Mesenchymal stem cell (in vitro differentiated cells and primary cell): ENCODE data around the gene SPATS2.
A peak's percentile ranks its signal among the peaks of the same experiment; 100 is the strongest.

Source experiments
- DNase-seq: peaks from one replicate; pipeline ENCODE4 v3.0.0-alpha.2; 2013
- H2AFZ ChIP-seq: one replicate; pipeline ENCODE4 v1.6.1; 2013; ENCODE audit warnings: low read depth, mild to moderate bottlenecking, control low read depth, inconsistent platforms, low read length, moderate library complexity
- H2AK5ac ChIP-seq: 2 replicates; pipeline ENCODE4 v1.6.1; 2013; ENCODE audit warnings: low read length, moderate library complexity, mild to moderate bottlenecking, inconsistent platforms; ENCODE audit not compliant: severe bottlenecking
- H2BK120ac ChIP-seq: one replicate; pipeline ENCODE4 v1.6.1; 2013; ENCODE audit warnings: low read depth, mild to moderate bottlenecking, inconsistent platforms, low read length, moderate library complexity
- H2BK12ac ChIP-seq, 2 experiments: one replicate each; pipeline ENCODE4 v1.6.1; 2013; ENCODE audit warnings: inconsistent platforms in 2 of 2, low read length in 2 of 2, mild to moderate bottlenecking in 2 of 2, moderate library complexity in 2 of 2, control low read depth in 1 of 2
- H2BK15ac ChIP-seq: one replicate; pipeline ENCODE4 v1.6.1; 2013; ENCODE audit warnings: mild to moderate bottlenecking, low read depth, inconsistent platforms; ENCODE audit not compliant: poor library complexity, severe bottlenecking
- H2BK5ac ChIP-seq: 2 replicates; pipeline ENCODE4 v1.6.1; 2013; ENCODE audit warnings: low read depth, mild to moderate bottlenecking, low read length, control low read depth, inconsistent platforms; ENCODE audit not compliant: poor library complexity, severe bottlenecking
- H3K14ac ChIP-seq, 2 experiments: one replicate each; pipeline ENCODE4 v1.6.1; 2013; ENCODE audit warnings: inconsistent platforms in 2 of 2, low read length in 2 of 2, control low read depth in 1 of 2, mild to moderate bottlenecking in 1 of 2, moderate library complexity in 1 of 2
- H3K18ac ChIP-seq, 2 experiments: one replicate each; pipeline ENCODE4 v1.6.1; 2013; ENCODE audit warnings: inconsistent platforms in 2 of 2, low read length in 2 of 2, control low read depth in 1 of 2, low read depth in 1 of 2, mild to moderate bottlenecking in 1 of 2
- H3K23ac ChIP-seq, 2 experiments: one replicate each; pipeline ENCODE4 v1.6.1; 2013; ENCODE audit warnings: inconsistent platforms in 2 of 2, low read length in 2 of 2, mild to moderate bottlenecking in 2 of 2, moderate library complexity in 2 of 2, control low read depth in 1 of 2
- H3K27ac ChIP-seq: 2 replicates; pipeline ENCODE4 v1.5.1; 2013; ENCODE audit warnings: mild to moderate bottlenecking, moderate library complexity, low read length, control low read depth, inconsistent platforms; ENCODE audit not compliant: poor library complexity, severe bottlenecking
- H3K27me3 ChIP-seq, 2 experiments: 2 replicates each; pipeline versions ENCODE4 v1.6.1 to v1.7.0; 2013; ENCODE audit warnings: low read length in 2 of 2, mild to moderate bottlenecking in 2 of 2, moderate library complexity in 2 of 2, control low read depth in 1 of 2, inconsistent platforms in 1 of 2; ENCODE audit not compliant: control insufficient read depth in 1 of 2, insufficient read depth in 1 of 2
- H3K36me3 ChIP-seq, 2 experiments: 2 replicates each; pipeline versions ENCODE4 v1.6.1 to v1.7.0; 2013; ENCODE audit warnings: low read length in 2 of 2, control low read depth in 1 of 2, inconsistent platforms in 1 of 2, low read depth in 1 of 2, mild to moderate bottlenecking in 1 of 2; ENCODE audit not compliant: insufficient read depth in 2 of 2, control insufficient read depth in 1 of 2
- H3K4ac ChIP-seq, 2 experiments: one replicate each; pipeline ENCODE4 v1.6.1; 2013; ENCODE audit warnings: inconsistent platforms in 2 of 2, low read length in 2 of 2, mild to moderate bottlenecking in 2 of 2, moderate library complexity in 2 of 2, control low read depth in 1 of 2, low read depth in 1 of 2
- H3K4me1 ChIP-seq: 2 replicates; pipeline ENCODE4 v1.6.1; 2013; ENCODE audit warnings: low read depth, low read length, control low read depth; ENCODE audit not compliant: control insufficient read depth, insufficient read depth
- H3K4me2 ChIP-seq: 2 replicates; pipeline ENCODE4 v1.6.1; 2013; ENCODE audit warnings: low read length, mild to moderate bottlenecking, inconsistent platforms; ENCODE audit not compliant: poor library complexity, severe bottlenecking
- H3K4me3 ChIP-seq, 2 experiments: 2 replicates each; pipeline versions ENCODE4 v1.5.1 to v1.7.0; 2013; ENCODE audit warnings: low read length in 2 of 2, mild to moderate bottlenecking in 2 of 2, control low read depth in 1 of 2, low read depth in 1 of 2; ENCODE audit not compliant: insufficient read depth in 1 of 2
- H3K79me1 ChIP-seq: replicated peaks from 2 replicates; pipeline ENCODE4 v1.6.1; 2013; ENCODE audit warnings: mild to moderate bottlenecking, control low read depth, low read length, inconsistent platforms; ENCODE audit not compliant: poor library complexity, severe bottlenecking
- H3K9ac ChIP-seq: 2 replicates; pipeline ENCODE4 v1.7.0; 2013; ENCODE audit warnings: mild to moderate bottlenecking, low read length, moderate library complexity
- H3K9me3 ChIP-seq: 2 replicates; pipeline ENCODE4 v1.7.0; 2013; ENCODE audit warnings: mild to moderate bottlenecking, low read length; ENCODE audit not compliant: control insufficient read depth
- H4K8ac ChIP-seq: one replicate; pipeline ENCODE4 v1.6.1; 2013; ENCODE audit warnings: inconsistent platforms, mild to moderate bottlenecking, low read length, moderate library complexity
- H4K91ac ChIP-seq: one replicate; pipeline ENCODE4 v1.6.1; 2013; ENCODE audit warnings: mild to moderate bottlenecking, low read length, inconsistent platforms
- WGBS: methylation state at CpG from one replicate; pipeline ENCODE4 v1.1.7; 2013; ENCODE audit warnings: mixed read lengths; 5-methylcytosine and 5-hydroxymethylcytosine counted together

Gene SPATS2

GRCh38 chr12:49543221-49543913, 176.1 kb downstream of the SPATS2 start:
- no peak overlapping the region for H2BK120ac ChIP-seq
- H3K27me3 ChIP-seq, result peaks cover 77 to 87% of the 10 kb centered on the region in 2 experiments
- no peaks in the 10 kb centered on the region for H3K9me3 ChIP-seq
- H3K4ac ChIP-seq, result no peak overlapping the region
- no peaks in the 10 kb centered on the region for H3K79me1 ChIP-seq
- no peak overlapping the region for H4K91ac ChIP-seq
- no peak overlapping the region for H4K8ac ChIP-seq
- H3K27ac ChIP-seq, result no peak overlapping the region
- H2AK5ac ChIP-seq, result no peak overlapping the region
- H3K4me2 ChIP-seq, result no peak overlapping the region
- WGBS, result 51% methylated on average over 20 of the region's 20 CpGs
- H3K14ac ChIP-seq, result no peak overlapping the region
- no peak overlapping the region for H3K18ac ChIP-seq
- peaks cover 11% of the 10 kb centered on the region for H3K4me1 ChIP-seq
- DNase-seq, result no peak
- no peak overlapping the region for H3K4me3 ChIP-seq
- H2BK15ac ChIP-seq, result no peak overlapping the region
- H2BK12ac ChIP-seq, result no peak overlapping the region
- no peak overlapping the region for H2BK5ac ChIP-seq
- no peak overlapping the region for H2AFZ ChIP-seq
- H3K9ac ChIP-seq, result no peak overlapping the region
- H3K23ac ChIP-seq, result no peak overlapping the region
- H3K36me3 ChIP-seq, result no peaks in the 10 kb centered on the region

GRCh38 chr12:49543914-49544815, 176.9 kb downstream of the SPATS2 start:
- H4K8ac ChIP-seq, result no peak overlapping the region
- no peak overlapping the region for H3K23ac ChIP-seq
- H3K36me3 ChIP-seq, result no peaks in the 10 kb centered on the region
- no peak overlapping the region for H3K4ac ChIP-seq
- H2AFZ ChIP-seq, result no peak overlapping the region
- H4K91ac ChIP-seq, result peak overlapping the region; percentile 9
- no peak overlapping the region for H2BK12ac ChIP-seq
- H3K9me3 ChIP-seq, result no peaks in the 10 kb centered on the region
- WGBS, result 9% methylated on average over 36 of the region's 39 CpGs
- no peak overlapping the region for H2AK5ac ChIP-seq
- peaks cover 82 to 93% of the 10 kb centered on the region in 2 experiments for H3K27me3 ChIP-seq
- H2BK120ac ChIP-seq, result no peak overlapping the region
- H3K14ac ChIP-seq, result no peak overlapping the region
- H3K4me3 ChIP-seq, result no peak overlapping the region
- H2BK15ac ChIP-seq, result no peak overlapping the region
- H3K27ac ChIP-seq, result no peak overlapping the region
- peak overlapping the region; percentile 20 for H3K4me2 ChIP-seq
- no peaks in the 10 kb centered on the region for H3K79me1 ChIP-seq
- no peak overlapping the region for H3K18ac ChIP-seq
- H3K4me1 ChIP-seq, result peaks cover 18% of the 10 kb centered on the region
- H2BK5ac ChIP-seq, result no peak overlapping the region
- DNase-seq, result no peak
- no peak overlapping the region for H3K9ac ChIP-seq

DNA sequence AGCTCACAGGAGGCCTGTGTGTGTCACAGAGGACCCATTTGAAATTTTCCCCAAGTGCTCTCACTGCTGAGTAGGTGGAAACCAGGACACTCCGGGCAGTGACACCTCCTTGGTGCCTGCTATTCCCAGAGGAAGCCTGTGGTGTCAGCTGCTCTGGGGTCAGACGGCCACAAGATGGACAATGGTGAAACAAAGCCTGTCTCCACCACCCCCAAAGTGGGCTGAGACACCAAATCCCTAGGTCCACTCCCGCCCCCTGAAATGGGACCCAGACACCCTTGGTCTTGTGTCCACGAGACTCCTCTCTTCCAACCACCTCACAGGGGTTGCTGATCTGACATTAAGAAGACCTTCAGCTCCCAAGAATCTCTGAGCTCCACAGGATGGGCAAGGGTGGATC, 178.6 kb downstream of the SPATS2 start:
- no peak overlapping the region for H3K18ac ChIP-seq
- no peak overlapping the region for H4K91ac ChIP-seq
- no peak for DNase-seq
- no peak overlapping the region for H2BK12ac ChIP-seq
- no peak overlapping the region for H3K27ac ChIP-seq
- H3K79me1 ChIP-seq, result no peaks in the 10 kb centered on the region
- 87% methylated on average over 4 of the region's 4 CpGs for WGBS
- H3K23ac ChIP-seq, result no peak overlapping the region
- H3K4me1 ChIP-seq, result peaks cover 21% of the 10 kb centered on the region
- no peak overlapping the region for H2BK5ac ChIP-seq
- no peak overlapping the region for H4K8ac ChIP-seq
- peaks cover 82 to 93% of the 10 kb centered on the region in 2 experiments for H3K27me3 ChIP-seq
- no peak overlapping the region for H3K4ac ChIP-seq
- no peak overlapping the region for H2AK5ac ChIP-seq
- H2BK120ac ChIP-seq, result no peak overlapping the region
- no peak overlapping the region for H3K4me3 ChIP-seq
- H3K9ac ChIP-seq, result no peak overlapping the region
- H3K36me3 ChIP-seq, result no peaks in the 10 kb centered on the region
- no peak overlapping the region for H2AFZ ChIP-seq
- H2BK15ac ChIP-seq, result no peak overlapping the region
- no peaks in the 10 kb centered on the region for H3K9me3 ChIP-seq
- H3K14ac ChIP-seq, result no peak overlapping the region
- no peak overlapping the region for H3K4me2 ChIP-seq

DNA sequence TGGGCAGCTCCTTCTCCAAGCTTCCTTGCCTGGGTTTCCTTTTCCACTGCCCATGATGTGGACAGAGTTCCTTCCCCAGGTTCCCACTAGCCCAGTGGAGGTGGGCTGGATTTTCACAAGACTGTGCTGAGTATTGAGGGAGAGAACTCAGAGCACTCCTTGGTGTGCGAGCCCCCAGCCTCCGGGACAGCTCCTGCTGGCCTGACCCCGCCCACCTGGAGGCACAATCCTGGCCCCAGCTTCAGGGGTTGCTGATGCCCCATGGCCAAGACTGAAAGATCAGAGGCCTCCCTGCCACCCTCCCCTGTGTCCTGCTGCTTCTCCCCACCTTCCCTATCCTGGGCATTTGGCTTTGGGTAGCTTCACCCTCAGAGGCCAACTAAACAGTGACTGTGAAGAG, 179.2 kb downstream of the SPATS2 start:
- no peak overlapping the region for H3K18ac ChIP-seq
- no peak overlapping the region for H2BK15ac ChIP-seq
- no peak overlapping the region for H4K8ac ChIP-seq
- H3K4me2 ChIP-seq, result no peak overlapping the region
- H2BK12ac ChIP-seq, result no peak overlapping the region
- H3K4ac ChIP-seq, result no peak overlapping the region
- no peak overlapping the region for H2AK5ac ChIP-seq
- no peaks in the 10 kb centered on the region for H3K79me1 ChIP-seq
- no peak overlapping the region for H3K23ac ChIP-seq
- H3K27me3 ChIP-seq, result peaks cover 87 to 92% of the 10 kb centered on the region in 2 experiments
- H2BK120ac ChIP-seq, result no peak overlapping the region
- H3K9me3 ChIP-seq, result no peaks in the 10 kb centered on the region
- no peak overlapping the region for H2BK5ac ChIP-seq
- H3K4me1 ChIP-seq, result peaks cover 21% of the 10 kb centered on the region
- no peak overlapping the region for H3K27ac ChIP-seq
- no peak for DNase-seq
- no peak overlapping the region for H3K4me3 ChIP-seq
- H3K14ac ChIP-seq, result no peak overlapping the region
- no peak overlapping the region for H3K9ac ChIP-seq
- no peak overlapping the region for H4K91ac ChIP-seq
- no peaks in the 10 kb centered on the region for H3K36me3 ChIP-seq
- 28% methylated on average over 3 of the region's 3 CpGs for WGBS
- H2AFZ ChIP-seq, result no peak overlapping the region
